GM23338 (cell line): ENCODE results near the gene MSANTD4.

Experiments used
- CREB1 ChIP-seq: fragments of 250-450 bp; sonication (Bioruptor Pico); IDR thresholded peaks from 2 replicates; pipeline ENCODE4 v1.5.0; 2020; ENCODE audit warnings: low read depth, mild to moderate bottlenecking, moderate library complexity
- EZH2 ChIP-seq: fragments of 200-600 bp; sonication (generic); IDR thresholded peaks from one replicate; pipeline ENCODE4 v1.8.0; 2017; ENCODE audit warnings: antibody characterized with exemption, mild to moderate bottlenecking, low read depth; ENCODE audit not compliant: unreplicated experiment
- EZH2phosphoT487 ChIP-seq: fragments of 200-600 bp; sonication (generic); IDR thresholded peaks from one replicate; pipeline ENCODE4 v1.8.1; 2018; ENCODE audit warnings: antibody characterized with exemption; ENCODE audit not compliant: unreplicated experiment
- JUNB ChIP-seq: IDR thresholded peaks from one replicate; pipeline ENCODE4 v1.6.1; 2016; ENCODE audit warnings: antibody characterized with exemption; ENCODE audit not compliant: unreplicated experiment
- NANOG ChIP-seq: IDR thresholded peaks from 2 replicates; pipeline ENCODE4 v1.6.1; 2016; ENCODE audit warnings: antibody characterized with exemption, borderline replicate concordance
- POLR2AphosphoS5 ChIP-seq: IDR thresholded peaks from 2 replicates; pipeline ENCODE4 v1.6.1; 2016; ENCODE audit warnings: antibody characterized with exemption, low read depth
- STAT1 ChIP-seq: IDR thresholded peaks from one replicate; pipeline ENCODE4 v1.6.1; 2016; ENCODE audit warnings: antibody characterized with exemption; ENCODE audit not compliant: unreplicated experiment
- ZNF114 ChIP-seq: fragments of 250-450 bp; sonication (Bioruptor Pico); IDR thresholded peaks from 2 replicates; pipeline ENCODE4 v1.5.0; 2020; ENCODE audit warnings: mild to moderate bottlenecking, moderate library complexity
- ZNF331 ChIP-seq: fragments of 250-450 bp; sonication (Bioruptor Pico); IDR thresholded peaks from 2 replicates; pipeline ENCODE4 v1.5.0; 2020; ENCODE audit warnings: low read depth, mild to moderate bottlenecking, moderate library complexity
- TF ChIP-seq, protein P1 (sequence below), 2 experiments: fragments of 200-600 bp in 1 of 2; sonication (generic) in 1 of 2; conservative IDR thresholded peaks; 2 replicates each; pipeline versions ENCODE4 v1.5.1 to v1.6.1; 2016 to 2017; ENCODE audit warnings: antibody characterized with exemption in 2 of 2, low read depth in 2 of 2, mild to moderate bottlenecking in 2 of 2, moderate library complexity in 1 of 2
- TF ChIP-seq, protein P2 (sequence below): IDR thresholded peaks from one replicate; pipeline ENCODE4 v1.6.1; 2018; ENCODE audit warnings: antibody characterized with exemption; ENCODE audit not compliant: unreplicated experiment
- TF ChIP-seq, protein P3 (sequence below): IDR thresholded peaks from 2 replicates; pipeline ENCODE4 v1.6.1; 2016; ENCODE audit warnings: antibody characterized with exemption
- TF ChIP-seq, protein P4 (sequence below): fragments of 250-450 bp; sonication (Bioruptor Pico); IDR thresholded peaks from 2 replicates; pipeline ENCODE4 v1.5.0; 2020; ENCODE audit warnings: mild to moderate bottlenecking, moderate library complexity

DNA sequence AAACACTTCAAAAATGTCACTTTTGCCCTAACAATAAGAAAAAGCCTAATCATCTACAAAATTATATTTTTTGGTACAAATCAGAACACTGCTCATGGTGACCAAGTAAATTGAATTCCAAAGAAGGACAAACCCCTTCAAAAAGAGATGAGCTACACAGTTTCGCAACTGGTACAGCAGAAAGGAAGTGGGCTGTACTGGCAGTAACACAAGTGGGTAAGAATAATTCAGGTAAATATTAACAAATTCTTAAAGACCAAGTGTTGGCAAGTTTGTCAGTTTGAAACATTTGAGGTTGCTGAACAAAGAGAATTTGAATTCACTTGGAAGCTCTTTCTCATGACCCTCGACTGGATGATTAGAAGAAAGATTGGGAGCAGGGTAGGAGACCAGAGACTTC is 35.5 kb downstream of the MSANTD4 start:
- TF ChIP-seq, protein P1, sequence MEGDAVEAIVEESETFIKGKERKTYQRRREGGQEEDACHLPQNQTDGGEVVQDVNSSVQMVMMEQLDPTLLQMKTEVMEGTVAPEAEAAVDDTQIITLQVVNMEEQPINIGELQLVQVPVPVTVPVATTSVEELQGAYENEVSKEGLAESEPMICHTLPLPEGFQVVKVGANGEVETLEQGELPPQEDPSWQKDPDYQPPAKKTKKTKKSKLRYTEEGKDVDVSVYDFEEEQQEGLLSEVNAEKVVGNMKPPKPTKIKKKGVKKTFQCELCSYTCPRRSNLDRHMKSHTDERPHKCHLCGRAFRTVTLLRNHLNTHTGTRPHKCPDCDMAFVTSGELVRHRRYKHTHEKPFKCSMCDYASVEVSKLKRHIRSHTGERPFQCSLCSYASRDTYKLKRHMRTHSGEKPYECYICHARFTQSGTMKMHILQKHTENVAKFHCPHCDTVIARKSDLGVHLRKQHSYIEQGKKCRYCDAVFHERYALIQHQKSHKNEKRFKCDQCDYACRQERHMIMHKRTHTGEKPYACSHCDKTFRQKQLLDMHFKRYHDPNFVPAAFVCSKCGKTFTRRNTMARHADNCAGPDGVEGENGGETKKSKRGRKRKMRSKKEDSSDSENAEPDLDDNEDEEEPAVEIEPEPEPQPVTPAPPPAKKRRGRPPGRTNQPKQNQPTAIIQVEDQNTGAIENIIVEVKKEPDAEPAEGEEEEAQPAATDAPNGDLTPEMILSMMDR (conservative IDR thresholded peaks at IDR 0.05; ENCODE audit: low read depth in 2 of 2) = no peak
- TF ChIP-seq EZH2phosphoT487 (no peak), CREB1 (no peak), EZH2 (no peak), JUNB (no peak), ZNF114 (CRISPR knock-in tag) (no peak), POLR2AphosphoS5 (no peak), STAT1 (no peak), NANOG (no peak), ZNF331 (CRISPR knock-in tag) (no peak)
- TF ChIP-seq, protein P2, sequence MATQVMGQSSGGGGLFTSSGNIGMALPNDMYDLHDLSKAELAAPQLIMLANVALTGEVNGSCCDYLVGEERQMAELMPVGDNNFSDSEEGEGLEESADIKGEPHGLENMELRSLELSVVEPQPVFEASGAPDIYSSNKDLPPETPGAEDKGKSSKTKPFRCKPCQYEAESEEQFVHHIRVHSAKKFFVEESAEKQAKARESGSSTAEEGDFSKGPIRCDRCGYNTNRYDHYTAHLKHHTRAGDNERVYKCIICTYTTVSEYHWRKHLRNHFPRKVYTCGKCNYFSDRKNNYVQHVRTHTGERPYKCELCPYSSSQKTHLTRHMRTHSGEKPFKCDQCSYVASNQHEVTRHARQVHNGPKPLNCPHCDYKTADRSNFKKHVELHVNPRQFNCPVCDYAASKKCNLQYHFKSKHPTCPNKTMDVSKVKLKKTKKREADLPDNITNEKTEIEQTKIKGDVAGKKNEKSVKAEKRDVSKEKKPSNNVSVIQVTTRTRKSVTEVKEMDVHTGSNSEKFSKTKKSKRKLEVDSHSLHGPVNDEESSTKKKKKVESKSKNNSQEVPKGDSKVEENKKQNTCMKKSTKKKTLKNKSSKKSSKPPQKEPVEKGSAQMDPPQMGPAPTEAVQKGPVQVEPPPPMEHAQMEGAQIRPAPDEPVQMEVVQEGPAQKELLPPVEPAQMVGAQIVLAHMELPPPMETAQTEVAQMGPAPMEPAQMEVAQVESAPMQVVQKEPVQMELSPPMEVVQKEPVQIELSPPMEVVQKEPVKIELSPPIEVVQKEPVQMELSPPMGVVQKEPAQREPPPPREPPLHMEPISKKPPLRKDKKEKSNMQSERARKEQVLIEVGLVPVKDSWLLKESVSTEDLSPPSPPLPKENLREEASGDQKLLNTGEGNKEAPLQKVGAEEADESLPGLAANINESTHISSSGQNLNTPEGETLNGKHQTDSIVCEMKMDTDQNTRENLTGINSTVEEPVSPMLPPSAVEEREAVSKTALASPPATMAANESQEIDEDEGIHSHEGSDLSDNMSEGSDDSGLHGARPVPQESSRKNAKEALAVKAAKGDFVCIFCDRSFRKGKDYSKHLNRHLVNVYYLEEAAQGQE = no peak
- TF ChIP-seq, protein P3, sequence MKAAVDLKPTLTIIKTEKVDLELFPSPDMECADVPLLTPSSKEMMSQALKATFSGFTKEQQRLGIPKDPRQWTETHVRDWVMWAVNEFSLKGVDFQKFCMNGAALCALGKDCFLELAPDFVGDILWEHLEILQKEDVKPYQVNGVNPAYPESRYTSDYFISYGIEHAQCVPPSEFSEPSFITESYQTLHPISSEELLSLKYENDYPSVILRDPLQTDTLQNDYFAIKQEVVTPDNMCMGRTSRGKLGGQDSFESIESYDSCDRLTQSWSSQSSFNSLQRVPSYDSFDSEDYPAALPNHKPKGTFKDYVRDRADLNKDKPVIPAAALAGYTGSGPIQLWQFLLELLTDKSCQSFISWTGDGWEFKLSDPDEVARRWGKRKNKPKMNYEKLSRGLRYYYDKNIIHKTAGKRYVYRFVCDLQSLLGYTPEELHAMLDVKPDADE = no peak
- TF ChIP-seq, protein P4, sequence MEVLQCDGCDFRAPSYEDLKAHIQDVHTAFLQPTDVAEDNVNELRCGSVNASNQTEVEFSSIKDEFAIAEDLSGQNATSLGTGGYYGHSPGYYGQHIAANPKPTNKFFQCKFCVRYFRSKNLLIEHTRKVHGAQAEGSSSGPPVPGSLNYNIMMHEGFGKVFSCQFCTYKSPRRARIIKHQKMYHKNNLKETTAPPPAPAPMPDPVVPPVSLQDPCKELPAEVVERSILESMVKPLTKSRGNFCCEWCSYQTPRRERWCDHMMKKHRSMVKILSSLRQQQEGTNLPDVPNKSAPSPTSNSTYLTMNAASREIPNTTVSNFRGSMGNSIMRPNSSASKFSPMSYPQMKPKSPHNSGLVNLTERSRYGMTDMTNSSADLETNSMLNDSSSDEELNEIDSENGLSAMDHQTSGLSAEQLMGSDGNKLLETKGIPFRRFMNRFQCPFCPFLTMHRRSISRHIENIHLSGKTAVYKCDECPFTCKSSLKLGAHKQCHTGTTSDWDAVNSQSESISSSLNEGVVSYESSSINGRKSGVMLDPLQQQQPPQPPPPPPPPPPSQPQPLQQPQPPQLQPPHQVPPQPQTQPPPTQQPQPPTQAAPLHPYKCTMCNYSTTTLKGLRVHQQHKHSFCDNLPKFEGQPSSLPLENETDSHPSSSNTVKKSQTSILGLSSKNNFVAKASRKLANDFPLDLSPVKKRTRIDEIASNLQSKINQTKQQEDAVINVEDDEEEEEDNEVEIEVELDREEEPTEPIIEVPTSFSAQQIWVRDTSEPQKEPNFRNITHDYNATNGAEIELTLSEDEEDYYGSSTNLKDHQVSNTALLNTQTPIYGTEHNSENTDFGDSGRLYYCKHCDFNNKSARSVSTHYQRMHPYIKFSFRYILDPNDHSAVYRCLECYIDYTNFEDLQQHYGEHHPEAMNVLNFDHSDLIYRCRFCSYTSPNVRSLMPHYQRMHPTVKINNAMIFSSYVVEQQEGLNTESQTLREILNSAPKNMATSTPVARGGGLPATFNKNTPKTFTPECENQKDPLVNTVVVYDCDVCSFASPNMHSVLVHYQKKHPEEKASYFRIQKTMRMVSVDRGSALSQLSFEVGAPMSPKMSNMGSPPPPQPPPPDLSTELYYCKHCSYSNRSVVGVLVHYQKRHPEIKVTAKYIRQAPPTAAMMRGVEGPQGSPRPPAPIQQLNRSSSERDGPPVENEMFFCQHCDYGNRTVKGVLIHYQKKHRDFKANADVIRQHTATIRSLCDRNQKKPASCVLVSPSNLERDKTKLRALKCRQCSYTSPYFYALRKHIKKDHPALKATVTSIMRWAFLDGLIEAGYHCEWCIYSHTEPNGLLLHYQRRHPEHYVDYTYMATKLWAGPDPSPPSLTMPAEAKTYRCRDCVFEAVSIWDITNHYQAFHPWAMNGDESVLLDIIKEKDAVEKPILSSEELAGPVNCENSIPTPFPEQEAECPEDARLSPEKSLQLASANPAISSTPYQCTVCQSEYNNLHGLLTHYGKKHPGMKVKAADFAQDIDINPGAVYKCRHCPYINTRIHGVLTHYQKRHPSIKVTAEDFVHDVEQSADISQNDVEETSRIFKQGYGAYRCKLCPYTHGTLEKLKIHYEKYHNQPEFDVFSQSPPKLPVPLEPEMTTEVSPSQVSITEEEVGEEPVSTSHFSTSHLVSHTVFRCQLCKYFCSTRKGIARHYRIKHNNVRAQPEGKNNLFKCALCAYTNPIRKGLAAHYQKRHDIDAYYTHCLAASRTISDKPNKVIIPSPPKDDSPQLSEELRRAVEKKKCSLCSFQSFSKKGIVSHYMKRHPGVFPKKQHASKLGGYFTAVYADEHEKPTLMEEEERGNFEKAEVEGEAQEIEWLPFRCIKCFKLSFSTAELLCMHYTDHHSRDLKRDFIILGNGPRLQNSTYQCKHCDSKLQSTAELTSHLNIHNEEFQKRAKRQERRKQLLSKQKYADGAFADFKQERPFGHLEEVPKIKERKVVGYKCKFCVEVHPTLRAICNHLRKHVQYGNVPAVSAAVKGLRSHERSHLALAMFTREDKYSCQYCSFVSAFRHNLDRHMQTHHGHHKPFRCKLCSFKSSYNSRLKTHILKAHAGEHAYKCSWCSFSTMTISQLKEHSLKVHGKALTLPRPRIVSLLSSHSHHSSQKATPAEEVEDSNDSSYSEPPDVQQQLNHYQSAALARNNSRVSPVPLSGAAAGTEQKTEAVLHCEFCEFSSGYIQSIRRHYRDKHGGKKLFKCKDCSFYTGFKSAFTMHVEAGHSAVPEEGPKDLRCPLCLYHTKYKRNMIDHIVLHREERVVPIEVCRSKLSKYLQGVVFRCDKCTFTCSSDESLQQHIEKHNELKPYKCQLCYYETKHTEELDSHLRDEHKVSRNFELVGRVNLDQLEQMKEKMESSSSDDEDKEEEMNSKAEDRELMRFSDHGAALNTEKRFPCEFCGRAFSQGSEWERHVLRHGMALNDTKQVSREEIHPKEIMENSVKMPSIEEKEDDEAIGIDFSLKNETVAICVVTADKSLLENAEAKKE (CRISPR knock-in tag) = no peak
